AG10803 (cell line): ENCODE data around the gene DIP2C.

Source experiments
- DNase-seq: peaks from one replicate; pipeline ENCODE4 v3.0.0; 2010; ENCODE audit warnings: low read depth
- H3K4me3 ChIP-seq: 2 replicates; pipeline ENCODE4 v1.5.1; 2011; ENCODE audit warnings: mild to moderate bottlenecking, low read length, control low read depth
- TF ChIP-seq, protein P1 (sequence below): conservative IDR thresholded peaks from 2 replicates; pipeline ENCODE4 v1.5.1; 2011; ENCODE audit warnings: mild to moderate bottlenecking, low read length, control low read depth, inconsistent platforms

The DIP2C gene

DNA sequence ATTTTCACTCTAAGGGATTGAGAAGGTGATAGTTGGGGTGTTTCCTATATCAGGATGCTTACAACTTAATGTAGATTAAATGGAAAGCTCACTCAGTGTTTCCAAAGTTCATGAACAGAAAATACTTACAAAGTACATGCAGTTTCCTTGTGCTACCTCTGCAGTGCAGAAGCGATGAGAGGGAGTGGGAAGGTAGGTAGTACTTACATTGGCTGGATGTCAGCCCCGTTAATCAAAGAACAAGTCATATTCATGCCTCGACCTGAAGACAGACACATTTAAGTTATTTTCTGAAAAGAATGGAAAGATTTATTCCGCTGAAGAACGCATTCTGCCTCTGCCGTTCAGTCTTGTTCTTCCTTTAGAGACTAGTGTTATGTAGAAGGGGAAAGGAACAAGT lies 461.1 kb downstream of the DIP2C start:
- TF ChIP-seq, protein P1, sequence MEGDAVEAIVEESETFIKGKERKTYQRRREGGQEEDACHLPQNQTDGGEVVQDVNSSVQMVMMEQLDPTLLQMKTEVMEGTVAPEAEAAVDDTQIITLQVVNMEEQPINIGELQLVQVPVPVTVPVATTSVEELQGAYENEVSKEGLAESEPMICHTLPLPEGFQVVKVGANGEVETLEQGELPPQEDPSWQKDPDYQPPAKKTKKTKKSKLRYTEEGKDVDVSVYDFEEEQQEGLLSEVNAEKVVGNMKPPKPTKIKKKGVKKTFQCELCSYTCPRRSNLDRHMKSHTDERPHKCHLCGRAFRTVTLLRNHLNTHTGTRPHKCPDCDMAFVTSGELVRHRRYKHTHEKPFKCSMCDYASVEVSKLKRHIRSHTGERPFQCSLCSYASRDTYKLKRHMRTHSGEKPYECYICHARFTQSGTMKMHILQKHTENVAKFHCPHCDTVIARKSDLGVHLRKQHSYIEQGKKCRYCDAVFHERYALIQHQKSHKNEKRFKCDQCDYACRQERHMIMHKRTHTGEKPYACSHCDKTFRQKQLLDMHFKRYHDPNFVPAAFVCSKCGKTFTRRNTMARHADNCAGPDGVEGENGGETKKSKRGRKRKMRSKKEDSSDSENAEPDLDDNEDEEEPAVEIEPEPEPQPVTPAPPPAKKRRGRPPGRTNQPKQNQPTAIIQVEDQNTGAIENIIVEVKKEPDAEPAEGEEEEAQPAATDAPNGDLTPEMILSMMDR = no peak
- no peak for DNase-seq
- H3K4me3 ChIP-seq = no peak overlapping the region

- peak; percentile 87 for DNase-seq
- TF ChIP-seq, protein P1 = no peak
- no peak overlapping the region for H3K4me3 ChIP-seq
Observed at GRCh38 chr10:227014-227413, 462.5 kb downstream of the DIP2C start.

DNA sequence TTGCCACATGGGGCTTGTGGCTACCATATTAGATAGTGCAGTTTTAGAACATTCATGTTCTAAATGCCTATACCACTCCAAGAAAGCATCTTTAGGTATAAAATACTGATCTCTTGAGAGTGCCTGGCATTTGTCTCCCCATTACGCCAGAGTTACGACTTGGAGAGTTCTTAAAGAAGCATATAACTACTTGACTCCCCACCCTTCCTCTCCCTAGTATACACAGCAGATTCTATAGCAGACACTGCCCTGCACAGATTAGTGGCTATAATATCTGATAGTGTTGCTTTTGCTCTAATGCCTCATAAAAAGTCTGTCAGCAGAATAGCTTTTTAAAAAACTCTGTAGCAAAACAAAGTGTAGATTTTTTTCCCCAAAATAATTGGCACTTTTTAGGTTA lies 463.4 kb downstream of the DIP2C start:
- TF ChIP-seq, protein P1 = no peak
- DNase-seq = no peak
- no peak overlapping the region for H3K4me3 ChIP-seq

GRCh38 chr10:224571-224970 lies 464.9 kb downstream of the DIP2C start:
- DNase-seq = no peak
- TF ChIP-seq, protein P1 = no peak
- H3K4me3 ChIP-seq = no peak overlapping the region
